Bronchial epithelial cell (primary cell): Measurements from ENCODE around the gene IDS. TPM values are rescaled to one million over a fixed set of nuclear protein-coding genes. Genes with fewer than 3 reads are reported as not detected.
A peak's percentile ranks its signal among the peaks of the same experiment; 100 is the strongest.

ENCODE experiments used
- DNase-seq: peaks from one replicate; pipeline ENCODE4 v3.0.0-alpha.2; 2010; ENCODE audit warnings: low read depth
- FAIRE-seq: peaks from 2 replicates; lab custom pipeline; 2011; peaks lifted over from hg19 to GRCh38; lab: Jason Lieb, UNC
- H3K27me3 ChIP-seq: 2 replicates; pipeline ENCODE4 v1.5.1; 2011; ENCODE audit warnings: low read length; ENCODE audit not compliant: control insufficient read depth, insufficient read depth
- H3K36me3 ChIP-seq: 2 replicates; pipeline ENCODE4 v1.5.1; 2011; ENCODE audit warnings: low read length; ENCODE audit not compliant: control insufficient read depth, insufficient read depth
- H3K4me3 ChIP-seq: 2 replicates; pipeline ENCODE4 v1.5.1; 2011; ENCODE audit warnings: mild to moderate bottlenecking, low read depth, low read length, control low read depth
- CTCF ChIP-seq: IDR thresholded peaks from 2 replicates; pipeline ENCODE4 v1.5.1; 2011; ENCODE audit warnings: mild to moderate bottlenecking, moderate library complexity, low read length, control low read depth, inconsistent platforms; ENCODE audit not compliant: insufficient read depth, severe bottlenecking
- total RNA-seq: library from RNA; depleted of rRNA; stranded (reverse); fragments of >200 nt; gene quantifications from 2 replicates; pipeline ENCODE4 v1.2.1, GENCODE V29; 2014

IDS gene
- total RNA-seq, 1 donor from 2014 or later, result 12.4 TPM

GRCh38 chrX:149497626-149498025 is 7.5 kb downstream of the IDS start:
- TF ChIP-seq CTCF, result no peak
- DNase-seq (peak; percentile 82), FAIRE-seq (peak; percentile 60)
- Histone ChIP-seq H3K27me3 (no peaks in the 10 kb centered on the region), H3K36me3 (peaks cover 12% of the 10 kb centered on the region), H3K4me3 (no peak overlapping the region)

- no peak for TF ChIP-seq CTCF
- H3K36me3 ChIP-seq, result peaks cover 12% of the 10 kb centered on the region
Observed at GRCh38 chrX:149497054-149497453, 8.1 kb downstream of the IDS start.

GRCh38 chrX:149495573-149496071 is 9.5 kb downstream of the IDS start:
- Histone ChIP-seq H3K27me3 (no peaks in the 10 kb centered on the region), H3K36me3 (peaks cover 13% of the 10 kb centered on the region), H3K4me3 (no peak overlapping the region)
- DNase-seq (peak; percentile 91), FAIRE-seq (peak; percentile 60)
- TF ChIP-seq CTCF, result no peak

More at GRCh38 chrX:149497054-149497453, 8.1 kb downstream of the IDS start:
- DNase-seq, result no peak
- no peak for FAIRE-seq
- no peak overlapping the region for H3K4me3 ChIP-seq
- no peaks in the 10 kb centered on the region for H3K27me3 ChIP-seq

GRCh38 chrX:149494844-149495565 is 10.1 kb downstream of the IDS start:
- DNase-seq (peak; percentile 51), FAIRE-seq (no peak)
- Histone ChIP-seq H3K27me3 (no peaks in the 10 kb centered on the region), H3K36me3 (peaks cover 13% of the 10 kb centered on the region), H3K4me3 (no peak overlapping the region)
- no peak for TF ChIP-seq CTCF

GRCh38 chrX:149493567-149494562 is 11.2 kb downstream of the IDS start:
- TF ChIP-seq CTCF, result peak; percentile 5
- no peak for DNase-seq
- Histone ChIP-seq H3K4me3 (no peak overlapping the region), H3K36me3 (peaks cover 13% of the 10 kb centered on the region), H3K27me3 (no peaks in the 10 kb centered on the region)
- FAIRE-seq, result peak; percentile 7
